GM19351 (cell line): ENCODE data around the gene SLFN5.
"Not testable (repeated sequence)": the region's sequence is repeated elsewhere in the genome, so short reads cannot be mapped to it uniquely, and the experiment has no call there.

ENCODE experiments used
- ATAC-seq: cut with Tn5 transposase; IDR thresholded peaks from one replicate; pipeline ENCODE4 v1.9.1; 2021; ENCODE audit warnings: mild to moderate bottlenecking, moderate library complexity; ENCODE audit not compliant: unreplicated experiment

Gene SLFN5

DNA sequence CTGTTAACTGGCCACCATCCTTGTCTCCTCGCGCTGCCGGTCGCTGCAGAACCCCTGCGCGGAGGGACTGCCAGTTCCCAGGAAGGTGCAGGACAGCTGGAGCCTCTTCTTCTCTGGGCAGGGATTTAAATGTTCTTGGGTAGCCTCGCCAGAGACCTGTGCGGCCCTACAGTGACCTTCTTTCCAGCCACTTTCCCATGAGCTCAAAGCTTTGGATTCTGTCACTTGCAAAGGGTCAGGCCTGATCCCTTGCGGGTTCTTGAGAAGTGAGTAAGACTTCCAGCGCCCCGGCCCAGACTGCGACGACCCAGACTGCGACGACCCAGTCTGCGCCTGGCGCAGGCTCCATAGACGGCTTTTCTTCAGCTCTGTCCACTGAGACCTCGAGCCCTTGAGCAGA lies 1.4 kb upstream of the SLFN5 start:
- no peak for ATAC-seq

DNA sequence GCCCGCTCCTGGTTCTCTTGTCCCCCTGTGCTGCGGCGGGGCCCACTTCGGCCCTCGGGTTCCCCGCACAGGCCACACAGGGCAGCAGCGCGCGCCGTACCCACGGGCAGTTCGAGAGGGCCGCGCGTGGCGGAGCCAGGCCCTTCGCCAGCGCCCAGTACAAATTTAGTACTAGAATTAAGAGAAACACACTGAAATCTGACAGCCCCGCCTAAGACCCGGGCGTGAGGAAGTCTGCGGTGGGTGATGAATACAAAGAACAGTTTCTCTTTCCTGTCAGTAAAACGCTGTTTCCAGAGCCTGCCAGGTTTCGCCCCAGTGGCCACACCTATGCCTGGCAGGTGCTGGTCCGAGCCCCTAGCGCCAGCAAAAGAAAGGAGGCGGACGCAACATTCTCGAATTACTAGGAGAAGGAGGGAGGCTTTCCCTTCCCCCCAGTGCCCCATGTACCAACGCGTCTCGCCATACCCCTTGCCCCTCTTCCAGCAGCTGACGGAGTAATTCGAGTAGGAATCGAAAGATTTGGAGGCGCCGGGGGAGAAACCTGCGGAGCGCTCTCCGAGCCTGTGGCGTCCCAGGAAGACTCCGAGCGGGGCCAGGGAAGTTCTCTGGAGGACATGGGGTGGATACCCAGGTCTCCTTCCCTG lies 591 bp upstream of the SLFN5 start:
- peak; percentile 63 for ATAC-seq

DNA sequence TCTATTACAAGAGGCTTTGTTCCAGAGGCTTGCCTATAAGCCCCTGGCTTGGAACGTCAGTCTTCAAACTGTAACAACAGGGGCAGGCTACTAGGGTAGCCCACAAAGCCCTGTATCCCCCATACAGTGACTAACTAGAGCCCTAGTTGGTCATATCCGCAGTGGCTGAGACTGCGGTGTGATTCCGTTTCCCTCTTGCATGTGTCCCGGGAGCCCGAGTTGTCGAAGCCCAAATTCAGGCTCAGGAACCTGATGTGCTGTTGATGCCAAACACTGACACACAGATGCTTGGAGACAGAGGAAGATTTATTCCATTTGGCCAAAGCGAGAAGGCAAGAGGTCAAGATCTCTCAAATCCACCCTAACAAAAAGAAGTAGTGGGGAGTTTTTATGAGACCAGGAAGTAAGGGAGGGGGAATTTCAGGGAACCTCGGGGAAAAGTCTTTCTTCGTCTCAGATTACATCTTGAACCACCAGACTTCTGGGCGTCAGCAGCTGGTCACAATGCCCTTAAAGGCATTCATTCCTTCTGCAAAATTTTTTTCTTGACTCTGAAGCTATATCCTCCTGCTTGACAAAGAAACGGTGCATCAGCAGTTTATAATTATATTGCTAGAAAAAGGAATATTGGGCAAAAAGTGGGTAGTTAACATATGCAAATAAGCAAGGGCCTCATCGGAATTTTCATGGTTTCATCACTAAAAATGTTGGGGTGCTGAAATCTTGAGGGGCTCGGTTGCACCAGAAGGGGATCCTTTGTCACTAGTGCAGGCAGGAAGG lies 879 bp downstream of the SLFN5 start:
- no peak for ATAC-seq

DNA sequence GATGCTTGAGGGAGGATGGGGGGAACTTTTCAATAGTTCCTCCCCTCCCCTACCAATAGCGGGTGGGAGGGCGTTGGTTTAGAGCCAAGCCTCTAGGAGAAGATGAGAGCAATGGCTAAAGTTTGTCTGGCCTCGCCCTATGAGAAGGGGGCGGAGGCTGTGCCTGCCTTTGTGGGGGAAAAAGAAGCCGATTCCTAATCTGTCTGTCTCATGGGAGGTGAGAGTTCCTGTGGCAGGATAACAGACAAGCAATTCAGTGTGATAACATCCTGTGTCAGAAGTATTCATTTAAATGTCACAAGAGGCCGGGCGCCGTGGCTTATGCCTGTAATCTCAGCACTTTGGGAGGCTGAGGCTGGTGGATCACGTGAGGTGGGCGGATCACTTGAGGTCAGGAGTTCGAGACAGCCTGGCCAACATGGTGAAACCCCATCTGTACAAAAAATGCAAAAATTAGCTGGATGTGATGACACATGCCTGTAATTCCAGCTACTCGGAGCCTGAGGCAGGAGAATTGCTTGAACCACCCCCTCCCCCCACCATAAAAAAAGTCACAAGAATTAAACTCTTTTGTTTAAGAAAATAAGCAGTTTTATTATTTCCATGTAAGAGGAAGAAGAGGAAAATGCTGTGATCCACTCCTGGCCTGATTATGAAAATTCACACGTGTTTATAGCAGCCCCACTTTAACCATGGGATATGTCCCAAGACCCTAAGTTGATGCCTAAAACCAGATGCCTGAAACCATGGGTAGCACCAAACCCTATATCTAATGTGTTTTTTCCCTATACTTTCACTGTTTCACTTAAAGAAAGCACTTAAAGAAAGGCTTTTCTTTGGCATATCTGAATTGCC lies 1.7 kb downstream of the SLFN5 start:
- ATAC-seq = no peak

DNA sequence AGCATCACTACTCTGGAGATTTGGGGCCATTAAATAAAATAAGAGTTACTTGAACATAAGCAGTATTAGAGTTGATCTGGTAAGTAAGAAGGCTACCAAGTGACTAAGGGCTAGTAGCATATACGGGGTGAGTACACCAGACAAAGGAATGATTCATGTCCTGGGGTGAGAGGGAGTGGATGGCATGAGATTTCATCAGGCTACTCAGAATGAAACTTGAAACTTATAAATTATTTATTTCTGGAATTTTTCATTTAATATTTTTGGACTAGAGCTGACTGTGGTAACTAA lies 2.3 kb downstream of the SLFN5 start:
- ATAC-seq = no peak

DNA sequence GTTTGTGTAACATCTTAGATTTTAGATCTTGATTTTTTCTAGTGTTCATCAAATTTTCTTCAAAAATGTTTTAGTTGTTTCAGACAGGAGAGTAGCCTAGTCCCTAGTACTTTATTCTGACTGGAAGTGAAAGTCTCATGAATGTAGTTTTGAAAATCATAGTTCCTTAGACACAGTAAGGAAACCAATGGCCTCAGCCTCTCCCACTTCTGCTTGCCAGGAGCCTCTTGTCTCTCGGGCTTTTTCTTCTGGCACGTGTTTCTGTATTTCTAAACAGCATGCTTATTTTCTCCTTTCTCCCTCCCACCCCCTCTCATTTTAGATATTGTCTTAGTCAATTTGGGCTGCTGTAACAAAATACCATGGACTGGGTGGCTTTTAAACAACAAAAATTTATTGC lies 9.8 kb downstream of the SLFN5 start:
- ATAC-seq = no peak

DNA sequence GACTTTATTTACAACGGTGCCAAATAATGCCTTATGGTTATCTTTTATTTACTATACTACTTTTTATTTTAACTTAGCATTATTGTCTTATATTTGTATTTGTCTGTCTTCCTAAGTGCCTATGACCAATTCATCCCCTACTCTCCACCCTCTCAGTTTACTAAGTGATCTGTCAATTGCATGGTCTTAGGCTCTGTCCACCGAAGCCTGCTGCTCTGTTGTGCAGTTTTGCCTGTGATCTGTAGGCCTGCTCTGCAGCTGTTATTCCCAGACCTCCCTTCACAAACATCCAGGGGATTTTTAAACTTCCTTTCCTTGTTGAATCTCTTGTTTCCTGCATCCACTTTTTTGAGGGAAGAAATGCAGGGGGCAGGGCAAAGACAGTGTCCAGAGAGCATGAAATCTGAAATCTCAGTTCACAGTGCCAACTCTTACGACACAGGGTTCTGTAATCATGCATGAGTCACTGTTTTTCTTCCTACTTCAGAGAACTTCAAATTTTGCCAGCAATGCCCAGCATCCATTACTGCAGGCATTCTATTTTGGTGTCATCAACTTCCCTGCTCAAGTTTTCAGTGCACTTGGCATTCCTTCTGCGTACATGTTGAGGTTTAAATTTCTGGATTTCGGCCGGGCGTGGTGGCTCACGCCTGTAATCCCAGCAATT lies 11.4 kb downstream of the SLFN5 start:
- ATAC-seq = no peak

DNA sequence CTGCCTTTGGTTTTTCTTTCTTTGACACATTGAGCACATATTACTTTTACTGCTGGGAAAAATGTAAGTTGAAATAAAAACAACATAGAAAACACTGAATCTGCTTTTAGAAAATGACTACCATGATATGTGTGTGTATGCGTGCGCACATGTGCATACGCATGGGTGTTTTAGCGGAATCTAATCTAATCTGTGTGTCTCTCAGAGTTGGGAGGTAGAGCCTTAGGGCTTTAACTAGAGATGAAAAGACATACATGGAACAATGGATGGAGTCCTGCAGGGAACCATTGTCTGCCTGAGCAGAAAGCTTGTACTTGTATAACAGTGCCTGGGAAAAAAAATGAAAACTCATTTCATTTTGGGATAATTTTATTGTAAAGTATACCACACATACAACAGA lies 12.4 kb downstream of the SLFN5 start:
- ATAC-seq = no peak

DNA sequence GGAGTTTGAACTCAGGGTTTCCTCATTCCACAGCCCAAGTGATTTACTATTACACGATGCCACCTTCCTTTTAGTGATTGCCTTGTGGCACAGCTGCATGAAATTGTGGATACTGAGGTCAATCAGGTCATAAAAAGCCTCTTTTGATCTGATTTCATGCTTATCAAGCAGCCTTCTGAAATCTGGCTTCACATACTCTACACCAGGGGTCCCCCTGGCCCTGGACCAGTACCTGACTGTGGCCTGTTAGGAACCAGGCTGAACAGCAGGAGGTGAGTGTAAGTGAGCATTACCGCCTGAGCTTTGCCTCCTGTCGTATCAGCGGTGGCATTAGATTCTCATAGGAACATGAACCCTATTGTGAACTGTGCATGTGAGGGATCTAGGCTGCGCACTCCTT lies 13.8 kb downstream of the SLFN5 start:
- ATAC-seq = no peak

DNA sequence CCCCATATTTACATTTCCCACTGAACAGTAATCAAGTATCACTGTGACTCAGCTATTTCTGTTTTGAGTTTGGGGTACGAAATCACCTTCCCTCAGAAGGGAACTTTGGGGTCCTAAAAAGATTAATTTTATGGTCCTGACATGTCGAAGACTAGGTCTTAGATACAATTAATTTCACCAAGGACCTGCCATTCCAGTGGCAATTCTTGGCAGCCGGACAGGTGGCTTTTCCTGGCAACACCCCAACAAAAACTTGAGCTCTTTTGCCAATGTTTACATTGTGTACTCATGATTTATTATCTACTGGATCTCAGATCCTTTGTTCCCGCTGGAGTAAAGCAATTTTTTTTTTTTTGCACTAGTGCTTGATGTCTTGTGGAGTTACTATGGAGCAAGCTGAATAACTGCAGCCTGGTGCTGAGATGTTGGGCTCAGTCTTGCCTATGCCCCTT lies 14.4 kb downstream of the SLFN5 start:
- no peak for ATAC-seq

DNA sequence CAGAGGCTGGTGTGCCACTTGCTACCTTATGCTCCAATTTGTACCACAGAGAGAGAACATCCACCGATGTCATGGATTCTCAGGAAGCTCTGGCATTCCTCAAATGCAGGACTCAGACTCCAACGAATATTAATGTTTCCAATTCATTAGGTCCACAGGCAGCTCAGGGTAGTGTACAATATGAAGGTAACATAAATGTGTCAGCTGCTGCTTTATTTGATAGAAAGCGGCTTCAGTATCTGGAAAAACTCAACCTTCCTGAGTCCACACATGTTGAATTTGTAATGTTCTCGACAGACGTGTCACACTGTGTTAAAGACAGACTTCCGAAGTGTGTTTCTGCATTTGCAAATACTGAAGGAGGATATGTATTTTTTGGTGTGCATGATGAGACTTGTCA lies 16.1 kb downstream of the SLFN5 start:
- no peak for ATAC-seq

DNA sequence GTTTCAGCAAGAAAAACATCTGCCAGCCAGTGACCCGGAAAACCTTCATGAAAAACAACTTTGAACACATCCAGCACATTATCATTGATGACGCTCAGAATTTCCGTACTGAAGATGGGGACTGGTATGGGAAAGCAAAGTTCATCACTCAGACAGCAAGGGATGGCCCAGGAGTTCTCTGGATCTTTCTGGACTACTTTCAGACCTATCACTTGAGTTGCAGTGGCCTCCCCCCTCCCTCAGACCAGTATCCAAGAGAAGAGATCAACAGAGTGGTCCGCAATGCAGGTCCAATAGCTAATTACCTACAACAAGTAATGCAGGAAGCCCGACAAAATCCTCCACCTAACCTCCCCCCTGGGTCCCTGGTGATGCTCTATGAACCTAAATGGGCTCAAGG lies 22.2 kb downstream of the SLFN5 start:
- ATAC-seq = no peak

DNA sequence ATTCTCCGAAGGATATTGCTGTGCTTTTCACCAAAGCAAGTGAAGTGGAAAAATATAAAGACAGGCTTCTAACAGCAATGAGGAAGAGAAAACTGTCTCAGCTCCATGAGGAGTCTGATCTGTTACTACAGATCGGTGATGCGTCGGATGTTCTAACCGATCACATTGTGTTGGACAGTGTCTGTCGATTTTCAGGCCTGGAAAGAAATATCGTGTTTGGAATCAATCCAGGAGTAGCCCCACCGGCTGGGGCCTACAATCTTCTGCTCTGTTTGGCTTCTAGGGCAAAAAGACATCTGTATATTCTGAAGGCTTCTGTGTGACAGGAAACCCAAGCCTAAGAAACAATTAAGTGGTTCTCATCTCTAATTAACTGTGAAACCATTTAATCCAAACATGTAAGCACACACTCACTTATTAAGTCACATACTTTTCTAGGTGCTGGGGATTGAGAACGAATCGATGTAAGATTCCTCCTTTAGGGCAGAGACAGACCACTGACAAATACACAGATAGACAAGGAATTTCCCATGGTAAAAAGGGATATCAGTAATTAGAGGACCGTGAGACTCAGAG lies 22.8 kb downstream of the SLFN5 start:
- no peak for ATAC-seq

DNA sequence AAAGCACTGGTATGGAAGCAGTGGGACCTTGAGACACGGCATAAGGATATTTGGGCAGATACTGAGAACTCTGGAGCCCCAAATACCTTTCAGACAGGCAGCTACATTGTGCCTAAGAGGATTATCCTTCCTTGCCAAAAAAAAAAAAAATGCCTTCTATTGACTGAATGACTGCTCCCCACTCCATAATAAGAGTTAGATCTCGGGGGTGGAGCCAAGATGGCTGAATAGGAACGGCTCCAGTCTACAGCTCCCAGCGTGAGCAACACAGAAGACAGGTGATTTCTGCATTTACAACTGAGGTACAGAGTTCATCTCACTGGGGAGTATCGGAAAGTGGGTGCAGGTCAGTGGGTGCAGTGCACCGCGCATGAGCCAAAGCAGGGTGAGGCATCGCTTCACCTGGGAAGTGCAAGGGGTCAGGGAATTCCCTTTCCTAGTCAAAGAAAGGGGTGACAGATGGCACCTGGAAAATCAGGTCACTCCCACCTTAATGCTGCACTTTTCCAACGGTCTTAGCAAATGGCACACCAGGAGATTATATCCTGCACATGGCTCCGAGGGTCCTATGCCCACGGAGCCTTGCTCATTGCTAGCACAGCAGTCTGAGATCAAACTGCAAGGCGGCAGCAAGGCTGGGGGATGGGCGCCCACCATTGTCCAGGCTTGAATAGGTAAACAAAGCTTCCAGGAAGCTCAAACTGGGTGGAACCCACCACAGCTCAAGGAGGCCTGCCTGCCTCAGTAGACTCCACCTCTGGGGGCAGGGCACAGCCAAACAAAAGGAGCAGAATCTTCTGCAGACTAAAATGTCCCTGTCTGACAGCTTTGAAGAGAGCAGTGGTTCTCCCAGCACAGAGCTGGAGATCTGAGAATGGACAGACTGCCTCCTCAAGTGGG lies 31.5 kb downstream of the SLFN5 start:
- ATAC-seq = not testable (repeated sequence)

DNA sequence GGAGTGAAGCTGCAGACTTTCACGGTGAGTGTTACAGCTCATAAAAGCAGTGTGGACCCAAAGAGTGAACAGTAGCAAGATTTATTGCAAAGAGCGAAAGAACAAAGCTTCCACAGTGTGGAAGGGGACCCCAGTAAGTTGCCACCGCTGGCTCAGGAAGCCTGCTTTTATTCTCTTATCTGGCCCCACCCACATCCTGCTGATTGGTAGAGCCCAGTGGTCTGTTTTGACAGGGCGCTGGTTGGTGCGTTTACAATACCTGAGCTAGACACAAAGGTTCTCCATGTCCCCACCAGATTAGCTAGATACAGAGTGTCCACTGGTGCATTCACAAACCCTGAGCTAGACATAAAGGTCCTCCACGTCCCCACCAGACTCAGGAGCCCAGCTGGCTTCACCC lies 35.6 kb downstream of the SLFN5 start:
- ATAC-seq = not testable (repeated sequence)

DNA sequence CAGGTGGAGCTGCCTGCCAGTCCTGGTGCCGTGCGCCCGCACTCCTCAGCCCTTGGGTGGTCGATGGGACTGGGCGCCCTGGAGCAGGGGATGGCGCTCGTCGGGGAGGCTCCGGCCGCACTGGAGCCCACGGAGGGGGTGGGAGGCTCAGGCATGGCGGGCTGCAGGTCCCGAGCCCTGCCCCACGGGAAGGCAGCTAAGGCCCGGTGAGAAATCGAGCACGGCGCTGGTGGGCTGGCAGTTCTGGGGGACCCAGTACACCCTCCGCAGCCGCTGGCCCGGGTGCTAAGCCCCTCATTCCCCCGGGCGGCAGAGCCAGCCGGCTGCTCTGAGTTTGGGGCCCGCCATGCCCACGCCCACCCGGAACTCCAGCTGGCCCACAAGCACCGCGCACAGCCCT lies 36.0 kb downstream of the SLFN5 start:
- ATAC-seq = not testable (repeated sequence)

DNA sequence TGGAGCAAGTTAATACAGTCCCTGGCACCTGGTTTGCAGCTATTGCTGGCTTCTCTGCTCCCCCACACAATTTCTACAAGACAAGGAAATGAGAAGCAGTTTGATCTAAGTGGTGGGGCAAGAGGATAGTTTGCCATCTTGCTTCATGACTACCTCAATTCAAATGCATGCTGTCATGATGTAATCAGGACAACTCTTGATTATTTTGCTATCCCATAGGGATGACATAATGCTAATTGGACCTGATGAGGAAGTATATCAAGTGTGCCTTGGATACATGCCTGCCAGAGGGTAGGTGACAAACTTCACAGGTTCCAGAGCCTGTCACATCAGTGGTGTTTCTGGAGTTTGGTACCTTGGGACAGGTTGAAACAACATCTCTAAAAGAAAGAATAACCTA lies 40.9 kb downstream of the SLFN5 start:
- ATAC-seq = no peak

DNA sequence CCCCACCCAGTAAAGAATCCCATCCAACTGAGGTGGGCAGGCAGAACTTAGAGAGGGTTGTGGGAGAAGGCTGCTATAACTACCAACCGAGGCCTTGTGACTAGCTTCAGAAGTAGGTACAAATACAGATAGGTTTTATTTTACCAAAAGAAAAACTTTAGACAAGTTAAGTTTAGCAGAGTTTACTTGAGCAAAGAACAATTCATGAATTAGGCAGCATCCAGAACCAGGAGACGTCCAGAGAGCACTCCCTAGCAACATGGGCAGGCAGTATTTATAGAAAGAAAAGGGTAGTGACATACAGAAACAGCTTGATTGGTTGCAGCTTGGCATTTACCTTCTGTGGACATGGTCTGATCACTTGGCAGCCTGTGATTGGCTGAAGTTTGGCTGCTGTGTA lies 42.1 kb downstream of the SLFN5 start:
- ATAC-seq = no peak

DNA sequence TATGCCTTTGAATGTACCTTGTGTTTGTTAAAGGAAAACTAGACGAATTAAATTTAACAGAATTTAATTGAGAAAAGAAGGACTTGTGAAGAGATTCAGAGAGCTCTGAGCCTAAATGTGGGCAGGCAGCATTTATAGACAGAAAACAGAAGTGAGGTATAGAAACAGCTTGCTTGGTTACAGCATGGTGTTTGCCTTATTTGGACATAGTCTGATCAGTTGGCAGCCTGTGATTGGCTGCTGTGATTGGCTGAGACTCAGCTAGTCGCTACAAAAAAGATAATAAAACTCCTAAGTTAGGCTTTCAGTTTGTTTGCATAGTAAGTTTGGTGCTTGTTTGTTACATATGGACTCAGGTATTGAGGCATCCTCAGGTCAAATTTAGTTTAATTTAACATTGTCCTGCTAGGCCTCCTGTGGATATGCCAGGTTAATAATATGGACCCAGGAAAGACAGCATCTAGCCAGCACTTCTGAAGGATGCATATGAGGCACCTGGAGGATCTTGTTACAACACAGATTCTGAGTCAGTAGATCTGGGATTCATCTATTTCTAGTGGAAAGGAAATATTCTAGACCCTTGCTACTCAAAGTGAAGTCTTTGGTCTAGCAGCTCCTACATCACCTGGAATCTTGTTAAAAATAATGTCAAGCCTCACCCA lies 43.4 kb downstream of the SLFN5 start:
- peak; percentile 45 for ATAC-seq
